Ovary (tissue), 3 donors: ENCODE results near the gene STX16.

ENCODE experiments used
- CTCF ChIP-seq, 3 donors: fragments of 450-650 bp in 2 of 3; fragments of 200-600 bp in 1 of 3; IDR thresholded peaks; one replicate each; pipeline versions ENCODE4 v1.5.1 to v1.8.0; 2016 to 2022; ENCODE audit warnings: antibody characterized with exemption in 3 of 3, mild to moderate bottlenecking in 1 of 3
- EP300 ChIP-seq: sonication (generic); formaldehyde crosslinking; IDR thresholded peaks from one replicate; pipeline ENCODE4 v1.6.1; 2017; ENCODE audit warnings: antibody characterized with exemption
- POLR2A ChIP-seq: fragments of 450-650 bp; IDR thresholded peaks from one replicate; pipeline ENCODE4 v1.6.1; 2017; ENCODE audit warnings: antibody characterized with exemption, mild to moderate bottlenecking, moderate library complexity
- donor health status: DM: no; HTN: no; CAD: no.

- TF ChIP-seq CTCF (IDR thresholded peaks at IDR 0.05) (no peak), POLR2A (no peak), EP300 (no peak)
These were observed 64.9 kb downstream of the STX16 start for GRCh38 chr20:58715801-58716475.
